Measurements from ENCODE around the gene POLR1G. TPM values are rescaled to one million over a fixed set of nuclear protein-coding genes. Genes with fewer than 3 reads are reported as not detected.

Gene POLR1G
- total and polyA plus RNA-seq, 9 of the 15 experiments (the other 6 are each of a cell fraction or from before 2014, with no cell fraction given) = 3.0 to 50.1 (median 27.4) TPM

GRCh38 chr19:45370410-45371204 lies 35.8 kb upstream of the POLR1G start, which contains the start of gene ERCC2 (continued):
- no peak for TF ChIP-seq SMAD4 (CRISPR knock-in tag; conservative IDR thresholded peaks at IDR 0.05)
- no peak for TF ChIP-seq MCM3 (IDR thresholded peaks at IDR 0.05)
- peak; percentile 75; the same call in 1 of the 2 replicates for TF ChIP-seq ATF7 (IDR thresholded peaks at IDR 0.05)
- TF ChIP-seq USF2 (CRISPR knock-in tag; IDR thresholded peaks at IDR 0.05) = no peak
- no peak for TF ChIP-seq TFAM (CRISPR knock-in tag; conservative IDR thresholded peaks at IDR 0.05)
- TF ChIP-seq GTF2E2 (tag; IDR thresholded peaks at IDR 0.05) = no peak
- TF ChIP-seq MYNN (IDR thresholded peaks at IDR 0.05) = no peak
- TF ChIP-seq MYNN (CRISPR knock-in tag; IDR thresholded peaks at IDR 0.05) = no peak
- peak in 1 of 3 experiments; percentile 81 for TF ChIP-seq YY1 (IDR thresholded peaks at IDR 0.05; ENCODE audit: borderline replicate concordance in 1 of 3, control insufficient read depth in 1 of 3, extremely low read depth in 1 of 3, insufficient read depth in 3 of 3, insufficient read length in 1 of 3, insufficient replicate concordance in 2 of 3, low read depth in 1 of 3, low read length in 2 of 3)
- no peak for TF ChIP-seq ZNF507 (tag; conservative IDR thresholded peaks at IDR 0.05)
- TF ChIP-seq CSDE1 (IDR thresholded peaks at IDR 0.05) = no peak
- no peak for TF ChIP-seq ZFP30 (CRISPR knock-in tag; IDR thresholded peaks at IDR 0.05; ENCODE audit: borderline replicate concordance)
- peak; percentile 68; the same call in 1 of the 2 replicates for TF ChIP-seq POLR2AphosphoS5 (IDR thresholded peaks at IDR 0.05; ENCODE audit: control insufficient read depth, insufficient read depth, low read depth, low read length)
- TF ChIP-seq TCFL5 (CRISPR knock-in tag; conservative IDR thresholded peaks at IDR 0.05) = no peak
- no peak for TF ChIP-seq ZNF655 (CRISPR knock-in tag; IDR thresholded peaks at IDR 0.05)
- TF ChIP-seq HES1 (IDR thresholded peaks at IDR 0.05; ENCODE audit: low read depth) = no peak
- peak; percentile 64 for TF ChIP-seq SMARCA4 (IDR thresholded peaks at IDR 0.05)
- TF ChIP-seq SNIP1 (IDR thresholded peaks at IDR 0.05; ENCODE audit: low read depth) = no peak
- no peak for TF ChIP-seq FOXO4 (CRISPR knock-in tag; IDR thresholded peaks at IDR 0.05)
- peak; percentile 85 for TF ChIP-seq CREM (IDR thresholded peaks at IDR 0.05; ENCODE audit: low read depth)
- no peak for TF ChIP-seq RAD21 (CRISPR knock-in tag; conservative IDR thresholded peaks at IDR 0.05 in 1 of 2, IDR thresholded peaks at IDR 0.05 in 1 of 2)
- TF ChIP-seq NFRKB (IDR thresholded peaks at IDR 0.05; ENCODE audit: low read depth) = peak; percentile 97
- TF ChIP-seq NELFE (IDR thresholded peaks at IDR 0.05; ENCODE audit: insufficient read depth, insufficient read length) = no peak
- TF ChIP-seq ZNF436 (CRISPR knock-in tag; IDR thresholded peaks at IDR 0.05) = no peak
- TF ChIP-seq CBX3 (IDR thresholded peaks at IDR 0.05; ENCODE audit: borderline replicate concordance in 1 of 2, low read length in 2 of 2) = no peak

All from K562 (cell line).